T-helper 2 cell (primary cell): ENCODE measurements around the gene PARP1.

ENCODE experiments used
- DNase-seq, 5 experiments: peaks; one replicate each; pipeline versions ENCODE4 v3.0.0 to v3.0.0-alpha.2; 2012 to 2022

Gene PARP1

GRCh38 chr1:226372885-226373284 lies 35.0 kb downstream of the PARP1 start:
- DNase-seq = no peak

- DNase-seq = no peak
These were observed 35.9 kb downstream of the PARP1 start for GRCh38 chr1:226371866-226372490.

- no peak for DNase-seq
These were observed 36.7 kb downstream of the PARP1 start for GRCh38 chr1:226371027-226371694.

DNA sequence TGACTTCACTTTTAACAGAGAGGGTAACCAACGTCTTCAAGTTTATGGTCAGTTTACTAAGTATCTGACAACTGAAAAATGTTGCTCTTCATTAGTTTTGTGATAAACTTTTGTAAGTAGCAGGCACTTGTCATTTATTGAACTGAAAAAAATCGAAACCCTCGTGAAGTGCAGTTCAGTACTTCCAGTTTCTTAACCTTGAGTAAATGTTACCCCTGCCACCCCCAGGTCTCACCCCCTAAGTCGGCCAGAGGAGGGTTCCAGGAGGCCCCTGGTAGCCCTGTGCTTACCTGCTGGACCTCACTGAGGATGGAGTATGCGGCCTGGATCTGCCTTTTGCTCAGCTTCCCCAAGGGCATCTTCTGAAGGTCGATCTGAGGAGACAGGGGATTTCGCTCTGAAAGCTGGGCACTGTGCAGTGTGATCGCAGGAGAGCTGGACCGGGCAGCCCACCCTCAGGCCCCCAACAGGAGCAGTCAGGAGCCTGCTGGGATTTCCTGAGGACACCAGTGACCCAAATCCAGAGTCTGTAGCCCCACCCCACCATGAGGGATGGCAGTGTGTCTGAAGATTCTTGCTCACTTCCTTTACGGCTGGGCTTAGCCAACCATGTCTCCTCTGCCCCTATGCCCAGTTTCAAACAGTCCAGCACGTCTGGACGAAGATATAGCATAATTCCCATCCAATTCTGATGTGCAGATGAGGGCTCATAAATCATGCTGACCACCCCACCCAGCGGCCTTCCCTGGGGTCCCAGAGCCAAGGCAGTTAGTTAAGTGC lies 37.6 kb downstream of the PARP1 start:
- DNase-seq = no peak

DNA sequence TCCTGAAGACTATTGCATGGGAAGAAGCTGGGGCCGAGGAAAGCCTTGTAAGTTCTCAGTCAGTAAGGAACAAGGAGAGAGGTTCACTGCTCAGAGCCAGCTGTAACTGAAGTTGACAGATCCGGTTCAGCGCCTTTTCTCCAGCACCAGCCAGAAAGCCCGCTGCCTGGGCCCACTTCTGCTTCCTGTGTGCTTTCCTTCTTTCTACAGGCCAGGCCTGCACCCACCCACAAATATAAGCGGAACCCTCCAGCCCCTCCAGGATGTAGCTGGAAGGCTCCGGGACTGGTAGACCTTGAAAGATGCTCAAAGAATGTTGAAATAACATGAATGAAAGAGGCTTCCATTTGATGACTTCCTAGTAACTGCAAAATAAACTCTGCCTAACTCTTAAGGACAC lies 38.8 kb downstream of the PARP1 start:
- no peak for DNase-seq

- DNase-seq = no peak
These were observed 41.6 kb downstream of the PARP1 start for GRCh38 chr1:226366290-226366689.

- no peak for DNase-seq
These were observed 42.1 kb downstream of the PARP1 start for GRCh38 chr1:226365831-226366231.

DNA sequence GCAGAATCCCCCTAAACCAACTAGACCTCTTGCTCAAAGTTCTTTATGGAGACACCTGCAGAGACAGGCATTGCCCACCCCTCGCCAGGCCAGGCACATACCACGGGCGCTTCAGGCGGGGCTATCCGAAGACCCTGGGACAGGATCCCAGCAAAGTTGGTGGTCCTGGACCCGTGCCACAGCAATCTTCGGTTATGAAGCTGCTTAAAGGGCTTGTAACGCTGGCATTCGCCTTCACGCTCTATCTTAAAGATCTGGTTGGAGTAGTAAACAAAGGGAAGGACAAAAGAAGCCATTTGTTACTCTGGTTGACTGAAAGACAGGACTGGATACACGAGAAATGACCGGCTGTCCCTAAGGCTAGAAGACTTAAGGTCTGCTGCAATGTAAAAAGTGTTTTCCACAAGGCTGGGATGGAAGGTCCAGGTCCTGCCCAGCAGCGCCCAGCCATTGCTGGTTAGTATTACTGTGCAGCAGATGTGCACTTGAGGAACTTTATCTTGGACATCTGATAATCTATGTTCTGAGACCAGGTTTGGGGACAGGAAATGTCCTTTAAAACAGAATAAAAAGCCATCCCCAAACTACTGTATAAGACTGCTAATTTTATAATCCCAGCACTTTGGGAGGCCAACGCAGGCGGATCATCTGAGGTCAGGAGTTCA lies 42.9 kb downstream of the PARP1 start:
- DNase-seq = no peak

- DNase-seq = no peak
These were observed 43.4 kb downstream of the PARP1 start for GRCh38 chr1:226364514-226364899.

- DNase-seq = no peak
These were observed 43.9 kb downstream of the PARP1 start for GRCh38 chr1:226363801-226364513.

GRCh38 chr1:226362891-226363447 lies 44.9 kb downstream of the PARP1 start:
- DNase-seq = no peak

DNA sequence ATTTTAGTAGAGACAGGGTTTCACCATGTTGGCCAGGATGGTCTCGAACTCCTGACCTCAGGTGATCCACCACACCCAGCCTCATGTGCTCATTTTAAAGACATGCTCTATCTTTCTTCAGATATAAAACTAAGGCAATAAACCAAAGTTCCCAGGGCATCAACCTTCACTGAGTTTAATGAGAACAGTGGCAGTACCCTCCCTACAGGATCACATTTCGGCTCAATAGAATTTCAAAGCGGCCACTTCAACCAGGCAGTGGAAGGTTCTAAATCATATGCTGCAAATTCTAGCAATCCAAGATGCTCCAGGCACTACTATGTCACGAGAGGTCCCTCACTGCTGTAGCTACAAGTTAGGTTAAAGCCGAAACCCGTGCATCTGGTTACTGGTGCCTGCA lies 45.5 kb downstream of the PARP1 start:
- no peak for DNase-seq

DNA sequence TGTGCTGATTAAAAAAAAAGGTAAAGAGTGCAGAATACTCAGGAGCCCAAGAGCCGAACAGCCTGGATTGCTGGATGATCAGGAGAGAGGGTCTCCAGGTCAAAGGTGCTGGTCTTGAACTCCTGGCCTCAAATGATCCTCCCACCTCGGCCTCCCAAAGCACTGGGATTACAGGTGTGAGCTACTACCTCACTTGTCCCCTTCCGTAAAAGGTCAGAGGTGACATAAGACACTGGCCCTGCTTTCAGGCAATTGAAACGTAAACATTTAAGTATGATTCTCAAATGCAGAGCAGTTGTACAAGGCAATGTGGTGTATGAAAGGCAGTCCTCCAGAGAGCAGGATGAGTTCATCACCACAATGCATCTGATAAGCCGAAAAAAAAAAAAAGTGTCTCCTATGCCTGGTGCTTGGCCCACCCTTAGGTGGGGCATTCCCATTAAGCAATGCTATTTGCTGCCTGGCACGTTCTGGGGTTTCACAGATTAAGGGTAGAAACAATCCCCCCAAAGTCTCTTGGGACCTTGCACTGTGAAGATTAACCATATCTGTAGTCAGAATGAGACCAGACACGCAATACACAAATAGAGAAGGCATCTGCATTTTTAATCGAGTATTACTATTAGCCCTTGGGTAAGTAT lies 47.7 kb downstream of the PARP1 start:
- no peak for DNase-seq

DNA sequence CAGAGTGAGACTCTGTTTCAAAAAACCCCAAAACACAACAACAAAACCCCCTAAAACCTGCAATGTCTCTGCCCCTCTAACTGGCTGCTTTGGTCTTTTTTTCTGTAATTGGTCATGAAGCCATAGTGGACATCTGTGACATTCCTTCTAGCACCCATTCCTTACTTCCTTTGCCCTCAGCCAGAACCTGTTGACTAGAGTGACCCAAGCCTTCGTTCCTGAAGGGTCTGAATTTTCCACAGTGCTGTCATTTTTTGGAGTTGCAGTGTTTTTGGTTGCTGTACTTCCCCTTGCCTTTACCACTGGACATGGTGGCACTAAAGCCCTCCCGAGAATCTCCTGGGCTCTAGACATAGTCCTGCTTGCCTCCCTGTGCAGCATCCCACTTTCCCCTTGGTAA lies 50.5 kb downstream of the PARP1 start:
- no peak for DNase-seq

- no peak for DNase-seq
These were observed 52.0 kb downstream of the PARP1 start for GRCh38 chr1:226355669-226356551.

GRCh38 chr1:226355016-226355415 lies 52.9 kb downstream of the PARP1 start:
- no peak for DNase-seq

GRCh38 chr1:226353698-226354525 lies 54.0 kb downstream of the PARP1 start:
- DNase-seq = no peak

DNA sequence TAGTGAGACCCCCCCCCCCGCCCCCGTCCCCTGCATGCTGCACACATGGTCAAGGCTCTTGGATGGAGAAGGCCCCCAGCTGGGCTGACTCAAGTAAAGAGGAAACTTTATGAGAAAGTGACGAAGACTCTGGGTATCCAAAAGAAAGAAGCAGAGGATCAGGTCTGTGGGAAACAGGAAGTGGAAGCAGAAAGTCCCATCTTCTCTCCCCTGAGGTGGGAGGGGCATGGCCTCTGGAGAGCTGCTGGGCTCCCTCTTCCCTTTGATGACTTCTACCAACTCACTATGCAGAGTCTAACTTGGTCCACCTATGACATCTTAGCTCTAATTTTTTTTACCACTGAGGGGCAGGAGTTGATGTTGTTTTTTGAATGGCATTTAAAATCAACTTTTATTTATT lies 56.2 kb downstream of the PARP1 start:
- no peak for DNase-seq

DNA sequence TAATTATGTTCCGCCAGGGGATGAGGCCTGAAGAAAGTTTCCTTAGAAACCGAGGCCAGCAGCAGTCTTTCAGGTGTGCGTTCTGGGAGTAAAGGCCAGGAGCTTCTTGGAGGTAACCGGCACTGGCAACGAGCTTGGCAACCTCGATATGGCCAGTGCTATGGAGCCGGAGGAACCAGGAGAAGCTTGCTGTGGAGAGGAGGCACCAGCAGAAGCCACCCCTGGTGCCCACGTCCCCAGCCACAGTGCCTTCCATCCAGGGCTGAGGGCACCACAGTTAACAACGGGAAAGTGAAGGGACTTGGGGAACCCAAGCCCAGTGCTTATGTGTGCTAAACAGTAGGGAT lies 57.4 kb downstream of the PARP1 start:
- DNase-seq = no peak
